Measurements from ENCODE around the gene FNDC1.
"Not testable (repeated sequence)": the region's sequence is repeated elsewhere in the genome, so short reads cannot be mapped to it uniquely, and the experiment has no call there.

FNDC1 gene

DNA sequence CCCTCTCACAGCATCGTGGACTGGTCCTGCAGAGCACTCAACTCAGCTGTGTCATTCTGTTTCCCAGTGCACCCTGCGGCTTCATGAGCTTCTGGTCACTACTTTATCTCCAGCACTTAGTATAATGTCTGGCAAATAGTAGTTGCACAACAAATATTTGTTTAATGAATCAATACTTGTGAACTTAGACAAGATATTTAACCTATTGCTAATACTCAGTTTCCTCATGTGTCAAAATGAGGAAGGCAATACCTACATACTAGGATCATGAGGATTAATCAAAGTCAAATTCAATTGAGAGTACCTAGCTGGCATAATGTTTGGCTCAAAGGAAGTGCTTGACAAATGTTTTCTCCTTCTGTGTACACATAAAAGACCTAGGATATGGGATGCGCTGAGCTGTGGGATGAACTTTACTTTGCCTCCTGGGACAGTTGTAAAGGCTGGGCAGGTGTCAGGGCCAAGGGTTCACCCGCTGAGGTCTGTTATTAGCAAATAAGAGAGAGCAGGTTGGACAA is 86.3 kb downstream of the FNDC1 start:
- DNase-seq: no peak

DNA sequence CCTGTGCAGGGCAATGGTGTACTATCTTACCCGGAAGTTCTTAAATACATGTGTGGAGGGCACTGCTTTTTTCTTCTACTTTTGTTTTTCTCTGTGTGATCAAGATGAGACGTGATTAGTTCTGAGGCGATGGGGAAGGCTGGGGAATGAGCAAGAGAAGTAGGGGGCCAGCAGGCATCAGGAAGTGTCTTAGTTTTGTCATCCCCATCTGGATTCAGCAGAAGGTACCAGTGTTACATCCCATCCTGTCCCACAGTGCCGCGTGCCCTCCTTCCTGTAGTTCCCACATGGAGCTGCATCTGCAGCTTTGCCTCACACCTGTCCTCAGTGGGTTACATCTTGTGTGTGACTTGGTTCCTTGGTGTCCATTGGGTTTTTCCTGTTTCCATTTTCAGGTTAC is 86.9 kb downstream of the FNDC1 start:
- no peak for DNase-seq

DNA sequence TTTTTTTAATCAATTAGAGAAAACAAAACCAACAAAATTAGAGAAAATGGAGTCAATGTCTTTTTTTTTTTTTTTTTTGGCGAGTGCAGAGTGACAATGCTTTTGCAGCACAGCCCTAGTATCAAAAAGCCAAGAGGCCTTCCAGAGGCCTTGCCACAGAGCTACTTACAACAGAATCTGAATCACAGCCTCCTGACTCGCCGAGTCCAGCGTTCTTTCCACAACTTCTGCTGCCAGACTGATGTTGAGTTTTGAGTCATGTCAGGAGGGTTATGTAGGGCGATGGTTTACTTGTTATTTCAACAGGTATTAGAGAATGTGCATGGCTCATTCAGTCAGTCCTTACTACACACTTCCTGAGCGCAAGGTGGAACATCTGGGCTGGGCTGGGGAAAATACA is 88.6 kb downstream of the FNDC1 start:
- DNase-seq: no peak

DNA sequence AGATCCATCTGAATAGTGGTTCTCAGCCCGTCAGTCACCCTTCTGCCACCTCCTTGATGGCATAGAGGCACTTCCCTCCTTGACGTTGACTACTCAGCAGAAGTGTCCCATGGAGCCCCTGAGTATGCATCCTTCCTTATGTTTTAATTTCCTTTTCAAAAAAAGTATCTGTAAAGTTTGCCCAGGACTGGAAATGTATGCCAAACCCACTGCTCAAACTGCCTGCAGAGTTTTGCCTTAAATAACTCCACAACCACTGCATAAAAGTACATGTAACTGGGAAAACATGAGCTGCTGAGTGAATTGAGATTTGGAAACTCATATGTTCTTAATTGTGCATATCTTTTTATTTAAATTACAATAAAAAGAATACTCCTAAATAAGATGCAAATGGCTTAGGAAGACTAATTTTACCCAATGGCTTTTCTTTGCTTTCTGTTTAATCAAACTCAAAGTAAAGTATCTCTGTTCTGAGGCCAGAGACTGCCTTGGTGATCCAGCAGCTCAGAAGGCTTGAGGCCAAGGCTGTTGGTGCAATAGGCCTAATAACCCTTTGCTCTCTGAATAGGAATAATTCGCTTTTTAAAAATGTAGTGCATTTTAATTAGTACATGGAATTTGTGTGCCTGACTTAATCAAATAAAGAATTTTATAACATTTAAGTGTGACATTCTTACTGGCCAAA is 90.4 kb downstream of the FNDC1 start:
- DNase-seq: no peak

DNA sequence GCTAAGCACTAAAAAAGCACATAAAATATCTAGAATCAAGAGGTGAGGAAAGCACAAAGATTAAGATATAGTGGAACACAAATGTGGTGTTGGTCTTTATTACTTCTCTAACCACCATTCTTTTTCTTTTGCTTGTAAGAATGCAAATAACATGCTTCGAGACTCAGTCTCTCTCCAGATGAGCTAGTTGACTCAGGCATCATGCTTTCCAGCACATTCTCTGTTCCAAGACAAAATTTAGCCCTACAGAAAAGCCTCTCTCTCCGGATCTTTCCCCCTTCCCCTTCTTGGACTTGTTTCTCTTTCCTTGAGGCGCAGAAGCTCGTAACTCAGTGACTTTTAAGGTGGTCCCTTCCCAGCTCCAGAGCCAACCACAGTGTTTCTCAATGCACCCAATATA is 91.0 kb downstream of the FNDC1 start:
- DNase-seq: no peak

DNA sequence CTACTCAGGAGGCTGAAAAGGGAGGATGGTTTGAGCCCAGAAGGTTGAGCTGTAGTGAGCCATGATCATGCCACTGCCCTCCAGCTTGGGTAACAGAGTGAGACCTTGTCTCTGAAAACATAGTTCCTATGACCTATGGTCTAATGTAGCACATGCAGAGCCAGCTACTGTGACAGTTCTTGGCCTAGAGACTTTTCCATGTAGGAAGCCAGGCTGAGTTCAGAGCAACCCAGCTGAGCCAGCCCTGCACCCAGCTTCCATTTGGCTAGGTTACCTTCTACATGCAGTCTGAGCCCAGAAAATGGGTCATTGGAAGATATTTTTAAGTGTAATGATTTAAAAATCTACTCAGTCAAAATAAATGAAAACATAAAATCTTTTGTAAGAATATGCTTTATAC is 92.8 kb downstream of the FNDC1 start:
- DNase-seq: no peak

DNA sequence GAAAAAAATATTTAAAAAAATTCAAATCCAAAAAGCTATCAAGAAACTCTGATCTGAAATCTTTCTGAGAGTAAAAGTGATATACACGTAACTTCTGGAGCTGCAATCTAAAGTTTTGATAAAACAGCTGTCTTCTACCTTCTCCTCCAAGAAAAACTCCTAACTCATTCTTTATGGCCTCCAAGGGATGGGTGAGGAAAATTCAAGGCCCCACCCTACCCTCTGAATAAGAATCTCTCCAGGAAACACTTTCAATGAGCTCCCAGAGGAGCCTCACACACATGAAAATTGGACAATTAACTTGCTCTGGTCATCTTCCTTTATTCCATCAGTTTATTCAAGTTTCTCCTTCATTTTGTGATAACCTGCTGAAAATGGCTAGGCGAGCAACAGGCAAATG is 93.4 kb downstream of the FNDC1 start:
- no peak for DNase-seq

DNA sequence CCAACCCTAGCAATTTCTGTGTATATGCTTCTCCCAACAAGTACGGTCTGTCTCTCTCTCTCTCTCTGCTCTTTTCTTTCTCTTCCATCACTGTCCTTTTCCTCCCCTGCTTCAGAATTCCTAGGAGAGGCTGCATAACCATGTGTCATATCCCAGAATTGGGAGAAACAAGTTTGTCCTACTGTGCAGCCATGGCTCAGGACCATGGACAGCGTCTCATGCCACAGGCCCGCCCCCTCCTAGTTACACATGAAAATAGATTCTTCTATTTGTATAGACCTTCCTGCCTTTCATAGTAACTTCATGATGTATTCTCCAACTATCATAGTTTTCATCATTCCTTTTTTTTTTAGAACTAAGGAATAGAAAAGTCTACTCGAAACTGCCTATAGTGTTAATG is 98.0 kb downstream of the FNDC1 start:
- DNase-seq: no peak

DNA sequence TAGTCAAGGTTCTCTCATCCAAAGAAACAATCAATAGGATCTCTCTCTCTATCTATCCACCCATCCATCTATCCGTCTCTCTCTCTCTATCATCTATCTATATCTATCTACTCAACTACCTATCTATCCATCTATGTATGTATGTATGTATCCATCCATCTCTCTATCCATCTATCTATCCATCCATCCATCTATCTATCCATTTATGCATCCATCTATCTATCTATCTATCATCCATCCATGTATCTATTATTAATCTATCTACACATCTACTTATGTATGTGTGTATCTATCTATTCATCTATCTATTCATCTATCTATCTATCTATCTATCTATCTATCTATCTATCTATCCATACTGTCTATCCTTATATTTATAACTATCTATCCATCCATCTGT is 99.3 kb downstream of the FNDC1 start:
- no peak for DNase-seq

DNA sequence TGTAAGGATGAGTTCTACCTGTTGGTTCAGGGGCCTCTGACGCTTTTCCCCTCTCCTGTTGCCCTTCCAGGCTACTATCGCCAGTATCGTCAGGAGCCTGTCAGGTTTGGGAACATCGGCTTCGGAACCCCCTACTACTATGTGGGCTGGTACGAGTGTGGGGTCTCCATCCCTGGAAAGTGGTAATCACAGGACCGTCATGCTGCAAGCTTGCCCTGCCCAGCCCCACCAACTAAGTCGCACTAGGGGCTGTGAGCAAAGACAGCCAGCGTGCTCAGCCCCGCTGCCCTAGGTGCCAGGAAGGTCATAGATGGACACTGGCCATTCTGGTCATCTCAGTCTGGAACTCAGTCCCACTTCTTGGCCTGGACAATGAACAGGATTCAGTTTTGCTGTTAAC is 102.1 kb downstream of the FNDC1 start:
- DNase-seq: no peak

DNA sequence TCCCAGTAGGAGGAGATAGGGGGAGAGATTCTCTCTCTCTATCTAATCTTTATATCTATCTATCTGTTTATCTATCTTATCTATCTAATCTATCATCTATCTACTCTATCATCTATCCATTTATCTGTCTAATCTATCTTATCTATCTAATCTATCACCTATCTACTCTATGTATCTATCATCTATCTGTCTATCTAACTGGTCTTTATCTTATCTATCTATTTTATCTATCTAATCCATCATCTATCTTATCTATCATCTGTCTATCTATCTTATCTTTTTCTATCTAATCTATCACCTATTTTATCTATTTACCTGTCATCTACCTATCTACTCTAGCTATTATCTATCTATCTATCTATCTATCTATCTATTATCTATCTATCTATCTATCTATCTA is 109.4 kb downstream of the FNDC1 start:
- DNase-seq: no peak

DNA sequence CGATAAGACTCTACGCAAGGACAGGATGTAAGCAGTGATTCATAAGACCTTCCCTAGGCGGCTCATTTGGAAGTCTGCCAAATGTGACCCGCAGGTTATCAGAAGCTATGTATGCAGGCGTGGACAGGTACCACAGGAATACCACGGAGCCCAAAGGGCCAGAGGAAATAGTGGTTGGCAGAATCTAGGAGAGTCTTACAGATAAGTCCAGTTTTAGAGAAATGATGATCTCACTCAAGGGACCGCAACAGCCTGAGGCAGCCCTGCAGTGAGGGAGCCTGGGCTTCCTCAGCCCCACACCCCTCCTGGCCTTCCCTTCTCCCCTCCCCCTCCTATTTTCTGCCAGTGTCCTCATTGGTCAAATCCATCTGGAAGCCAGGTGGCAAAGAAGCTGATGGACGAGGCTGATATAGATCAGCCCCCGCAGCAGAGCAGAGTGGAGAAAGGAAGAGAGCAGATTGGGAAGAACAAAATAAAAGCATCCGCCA is 110.6 kb downstream of the FNDC1 start:
- no peak for DNase-seq

DNA sequence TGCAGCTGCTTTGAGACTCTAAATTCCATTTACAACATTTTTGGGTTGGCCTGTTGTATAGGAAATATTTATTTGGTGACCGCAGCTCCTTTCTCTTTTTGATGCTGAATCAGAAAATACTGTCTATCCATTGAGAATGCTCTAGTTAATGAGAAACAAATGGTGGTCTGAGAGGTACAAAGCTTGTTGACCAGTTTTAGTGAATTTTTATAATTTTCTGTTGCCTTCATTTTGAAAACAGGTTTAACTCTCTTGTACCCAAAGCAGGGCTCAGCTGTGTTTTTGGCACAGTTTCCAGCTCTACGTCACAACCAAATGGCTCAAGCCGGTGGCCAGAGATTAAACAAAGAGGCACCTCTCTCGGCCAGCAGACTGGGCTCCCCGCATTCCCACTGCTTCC is 113.2 kb downstream of the FNDC1 start:
- no peak for DNase-seq

DNA sequence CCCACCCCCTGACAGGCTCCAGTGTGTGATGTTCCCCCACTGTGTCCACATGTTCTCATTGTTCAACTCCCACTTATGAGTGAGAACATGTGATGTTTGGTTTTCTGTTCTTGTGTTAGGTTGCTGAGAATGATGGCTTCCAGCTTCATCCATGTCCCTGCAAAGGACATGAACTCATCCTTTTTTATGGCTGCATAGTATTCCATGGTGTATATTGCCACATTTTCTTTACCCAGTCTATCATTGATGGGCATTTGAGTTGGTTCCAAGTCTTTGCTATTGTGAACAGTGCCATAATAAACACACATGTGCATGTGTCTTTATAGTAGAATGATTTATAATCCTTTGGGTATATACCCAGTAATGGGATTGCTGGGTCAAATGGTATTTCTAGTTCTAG is 115.5 kb downstream of the FNDC1 start:
- not testable (repeated sequence) for DNase-seq

DNA sequence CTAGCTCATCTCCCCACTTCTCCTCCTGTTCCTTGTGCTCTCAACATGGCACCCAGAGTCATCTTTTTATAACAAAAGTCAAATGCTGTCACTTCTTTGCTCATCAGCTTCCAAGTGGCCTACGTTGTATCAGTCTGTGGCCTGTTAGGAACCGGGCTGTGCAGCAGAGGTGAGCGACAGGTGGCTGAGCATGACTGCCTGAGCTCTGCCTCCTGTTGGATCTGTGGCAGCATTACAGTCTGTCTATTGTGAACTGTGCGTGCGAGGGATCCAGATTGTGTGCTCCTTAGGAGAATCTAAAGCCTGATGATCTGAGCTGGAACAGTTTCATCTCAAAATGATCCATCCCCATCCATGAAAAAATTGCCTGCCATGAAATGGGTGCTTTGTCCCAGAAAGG is 129.6 kb downstream of the FNDC1 start:
- DNase-seq: no peak

DNA sequence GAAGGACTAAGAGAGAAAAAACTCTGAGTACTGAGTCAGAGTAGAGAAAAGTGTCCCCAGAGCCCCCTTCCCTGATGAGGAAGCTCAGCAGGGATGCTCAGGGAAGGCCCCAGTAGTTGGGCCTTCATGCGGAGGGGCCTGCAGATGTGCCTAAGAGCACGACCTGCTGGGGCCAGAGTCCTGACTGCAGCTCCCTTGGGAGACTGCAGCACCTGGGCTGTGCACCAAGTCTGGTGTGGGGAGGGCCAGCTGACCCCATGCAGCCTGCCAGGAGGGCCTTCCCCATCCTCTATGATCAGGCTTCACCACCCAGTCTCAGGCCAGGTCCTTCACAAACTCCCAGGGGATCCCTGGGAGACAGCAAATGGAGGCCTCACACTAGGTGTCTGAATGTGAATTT is 130.4 kb downstream of the FNDC1 start:
- DNase-seq: no peak

DNA sequence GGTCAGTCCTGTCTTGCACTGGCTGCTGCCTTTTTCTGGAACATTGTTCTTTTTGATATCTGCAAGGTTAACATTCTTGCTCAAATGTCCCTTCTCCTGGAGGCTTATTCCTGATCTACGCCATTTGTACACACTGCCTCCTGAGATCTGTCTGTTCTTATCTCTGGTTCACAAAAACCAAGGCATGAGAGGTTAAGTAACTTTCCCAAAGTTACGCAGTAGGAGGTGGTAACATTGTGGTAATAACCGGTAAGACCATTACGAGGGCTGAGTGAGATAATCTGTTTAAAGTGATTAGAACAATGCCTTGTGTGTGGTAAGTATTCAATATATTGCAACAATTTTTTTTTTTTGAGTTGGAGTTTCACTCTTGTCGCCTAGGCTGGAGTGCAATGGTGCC is 132.1 kb downstream of the FNDC1 start:
- DNase-seq: no peak

DNA sequence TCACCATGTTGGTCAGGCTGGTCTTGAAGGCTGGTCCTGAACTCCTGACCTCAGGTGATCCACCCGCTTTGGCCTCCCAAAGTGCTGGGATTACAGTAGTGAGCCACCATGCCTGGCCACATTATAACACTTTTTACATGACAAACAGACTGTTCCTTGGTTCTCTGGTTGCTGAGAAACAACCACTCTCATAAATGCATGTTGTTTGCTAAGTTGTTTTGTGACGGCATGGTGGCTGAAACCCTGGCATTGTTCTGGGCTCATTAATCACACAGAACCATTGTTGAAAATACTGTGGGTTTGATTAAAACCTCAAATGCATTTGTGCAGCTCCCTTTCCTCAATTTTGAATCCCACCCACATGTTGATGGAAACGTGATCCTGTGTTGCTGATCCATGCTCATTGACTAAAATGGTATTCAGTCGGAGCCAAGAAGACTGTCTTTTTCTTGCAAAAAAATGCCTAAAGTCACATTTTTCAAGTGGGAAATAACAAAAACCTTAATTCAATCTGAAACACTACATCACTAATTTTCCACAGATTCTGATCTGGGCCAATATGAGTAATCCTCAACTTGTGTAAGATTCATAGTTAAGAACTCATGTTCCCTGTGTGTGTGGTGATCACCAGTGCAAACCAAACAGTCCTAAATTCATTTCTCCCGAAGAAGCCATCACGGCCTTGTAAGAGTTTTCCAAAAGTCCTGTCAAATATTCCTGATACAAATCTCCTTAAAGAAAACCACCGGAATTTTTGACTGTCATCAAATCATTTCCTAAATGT is 132.8 kb downstream of the FNDC1 start:
- DNase-seq: no peak

DNA sequence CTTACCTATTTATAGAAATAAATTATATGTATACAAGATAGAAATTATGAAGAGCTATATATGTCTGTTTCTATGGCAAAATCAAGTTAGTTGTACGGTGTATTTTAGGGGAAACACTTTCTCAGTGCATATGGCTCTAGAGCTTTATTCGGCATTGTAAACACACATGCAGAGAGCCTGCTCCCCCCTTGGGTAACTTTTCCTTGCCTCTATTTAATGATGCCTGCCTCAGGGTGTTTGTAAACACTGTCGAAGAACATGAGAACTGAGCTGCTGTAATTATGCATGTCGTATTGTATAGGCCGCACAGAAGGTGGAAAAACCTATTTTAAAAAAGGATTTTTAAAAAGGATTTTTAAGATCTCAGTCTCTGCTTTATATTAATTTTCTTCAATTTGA is 133.4 kb downstream of the FNDC1 start:
- no peak for DNase-seq

DNA sequence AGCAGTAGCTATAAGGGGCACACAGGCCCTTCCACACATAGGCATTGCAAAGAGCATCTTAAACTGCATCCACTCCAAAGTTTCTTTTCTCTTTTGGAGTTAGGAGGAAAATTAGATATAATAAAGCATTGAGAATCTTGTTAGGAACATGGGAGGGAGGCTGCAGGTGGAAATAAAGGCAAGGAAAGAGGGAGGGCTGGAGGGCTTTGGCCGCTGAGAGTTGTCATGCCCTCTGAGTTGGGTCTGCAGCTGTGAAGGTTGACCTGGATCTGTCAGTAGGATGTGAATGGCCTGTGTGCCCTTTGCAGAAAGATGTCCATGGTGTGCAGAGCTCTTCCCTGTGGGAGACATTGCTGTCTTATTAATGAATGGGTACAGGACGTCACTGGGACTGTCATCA is 134.0 kb downstream of the FNDC1 start:
- DNase-seq: no peak

DNA sequence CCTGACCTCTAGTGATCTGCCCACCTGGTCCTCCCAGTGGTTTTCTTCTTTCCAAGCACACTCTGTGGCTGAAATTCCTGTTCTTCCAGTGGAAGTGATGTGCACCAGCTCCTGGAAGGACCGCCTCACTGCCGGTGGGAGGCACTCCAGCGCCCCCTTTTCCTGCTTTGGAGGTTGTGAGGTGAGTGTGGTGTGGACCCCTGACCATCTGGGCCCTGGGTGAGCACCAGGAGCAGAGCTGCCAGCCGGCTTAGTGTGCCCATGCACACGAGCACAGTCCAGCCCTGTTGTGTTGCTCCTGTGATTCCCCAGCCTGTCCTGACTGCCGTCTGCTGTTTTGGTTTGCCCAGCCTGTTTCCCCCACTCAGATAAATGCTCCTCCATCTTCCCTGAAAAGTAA is 134.6 kb downstream of the FNDC1 start:
- DNase-seq: no peak

DNA sequence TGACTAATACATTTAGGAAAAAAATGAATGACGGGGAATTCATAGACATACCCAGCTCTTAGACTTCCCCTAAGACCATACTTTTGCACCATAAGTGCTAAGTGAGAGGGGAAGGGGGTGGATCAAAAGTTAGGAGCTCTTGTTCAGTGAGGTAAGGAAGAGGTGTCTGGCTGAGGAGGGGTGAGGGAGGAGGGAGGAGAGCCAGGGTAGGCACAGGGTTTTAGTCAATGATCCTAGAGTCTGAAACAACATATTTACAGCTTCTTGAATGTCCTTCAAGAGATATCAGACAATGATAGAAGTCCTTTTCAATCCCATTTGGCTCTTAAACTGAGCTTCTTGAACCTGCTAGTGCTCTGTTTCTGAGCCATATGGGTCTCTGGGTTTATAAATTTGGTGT is 135.4 kb downstream of the FNDC1 start:
- DNase-seq: no peak

DNA sequence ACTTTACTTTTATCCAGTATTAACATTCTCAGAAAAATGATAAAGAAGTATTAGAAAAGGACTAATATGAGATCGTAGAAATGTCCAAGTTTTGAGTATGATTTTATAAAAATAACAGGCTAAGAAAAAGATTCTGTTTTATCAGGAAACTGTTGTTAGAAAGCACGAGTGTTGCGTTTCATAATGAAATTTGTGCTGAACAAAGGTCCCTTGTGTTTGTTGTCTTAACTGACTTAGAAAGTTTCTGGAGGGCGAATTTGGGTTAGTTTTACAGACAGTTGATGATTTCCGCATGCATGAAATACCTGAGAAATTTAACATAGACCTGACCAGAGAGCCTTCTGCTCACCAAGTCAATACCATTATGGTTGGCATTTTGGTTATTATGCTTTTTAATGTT is 136.0 kb downstream of the FNDC1 start:
- no peak for DNase-seq
